Right lobe of liver (tissue), 4 donors: ENCODE measurements around the gene FAM210B.

ENCODE experiments used
- POLR2A ChIP-seq: fragments of 450-650 bp; IDR thresholded peaks from one replicate; pipeline ENCODE4 v1.6.1; 2017; ENCODE audit warnings: antibody characterized with exemption, mild to moderate bottlenecking
- TF ChIP-seq, protein P1 (sequence below), 4 donors: fragments of 200-600 bp in 3 of 4; fragments of 450-650 bp in 1 of 4; IDR thresholded peaks; one replicate each; pipeline versions ENCODE4 v1.5.1 to v1.8.0; 2016 to 2022; ENCODE audit warnings: antibody characterized with exemption in 4 of 4, mild to moderate bottlenecking in 2 of 4
- donor health status: DM: no; HTN: no; CAD: no.
- donor health status: DM: no; HTN: no; CAD: no.
- donor health status: DM: no; HTN: yes; CAD: no.

DNA sequence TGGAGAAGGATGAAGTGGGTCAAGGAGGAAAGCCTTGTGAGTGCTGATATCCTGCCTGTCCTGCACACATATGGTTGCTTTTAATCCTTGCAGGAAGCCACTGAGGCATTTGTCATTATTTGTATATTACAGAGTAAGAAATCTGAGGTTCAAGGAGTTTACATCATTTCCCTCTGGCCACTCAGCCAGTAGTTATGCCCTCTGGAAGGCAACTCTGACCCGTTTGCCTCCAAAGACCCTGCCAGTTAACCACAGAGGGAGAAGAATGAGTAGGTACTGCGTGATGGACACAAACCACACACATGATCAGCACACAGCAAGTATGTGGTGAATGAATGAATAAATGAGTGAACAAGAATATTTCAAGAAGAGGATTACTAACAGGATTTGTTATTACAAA, 7.9 kb upstream of the FAM210B start:
- TF ChIP-seq, protein P1, sequence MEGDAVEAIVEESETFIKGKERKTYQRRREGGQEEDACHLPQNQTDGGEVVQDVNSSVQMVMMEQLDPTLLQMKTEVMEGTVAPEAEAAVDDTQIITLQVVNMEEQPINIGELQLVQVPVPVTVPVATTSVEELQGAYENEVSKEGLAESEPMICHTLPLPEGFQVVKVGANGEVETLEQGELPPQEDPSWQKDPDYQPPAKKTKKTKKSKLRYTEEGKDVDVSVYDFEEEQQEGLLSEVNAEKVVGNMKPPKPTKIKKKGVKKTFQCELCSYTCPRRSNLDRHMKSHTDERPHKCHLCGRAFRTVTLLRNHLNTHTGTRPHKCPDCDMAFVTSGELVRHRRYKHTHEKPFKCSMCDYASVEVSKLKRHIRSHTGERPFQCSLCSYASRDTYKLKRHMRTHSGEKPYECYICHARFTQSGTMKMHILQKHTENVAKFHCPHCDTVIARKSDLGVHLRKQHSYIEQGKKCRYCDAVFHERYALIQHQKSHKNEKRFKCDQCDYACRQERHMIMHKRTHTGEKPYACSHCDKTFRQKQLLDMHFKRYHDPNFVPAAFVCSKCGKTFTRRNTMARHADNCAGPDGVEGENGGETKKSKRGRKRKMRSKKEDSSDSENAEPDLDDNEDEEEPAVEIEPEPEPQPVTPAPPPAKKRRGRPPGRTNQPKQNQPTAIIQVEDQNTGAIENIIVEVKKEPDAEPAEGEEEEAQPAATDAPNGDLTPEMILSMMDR (IDR thresholded peaks at IDR 0.05) = no peak
- no peak for TF ChIP-seq POLR2A
